Measurements from ENCODE around the gene CAMK1D. TPM values are rescaled to one million over a fixed set of nuclear protein-coding genes. Genes with fewer than 3 reads are reported as not detected.
"Not testable (repeated sequence)": the region's sequence is repeated elsewhere in the genome, so short reads cannot be mapped to it uniquely, and the experiment has no call there.

CAMK1D gene
- total RNA-seq, 1 experiment from 2014 or later: 0.15 TPM

- DNase-seq (ENCODE audit: low spot score): no peak
These were observed 77.9 kb downstream of the CAMK1D start for GRCh38 chr10:12427276-12427675.

- DNase-seq (ENCODE audit: low spot score): no peak
These were observed 79.2 kb downstream of the CAMK1D start for GRCh38 chr10:12428447-12429135.

GRCh38 chr10:12430406-12430982 is 81.1 kb downstream of the CAMK1D start:
- DNase-seq (ENCODE audit: low spot score): no peak

- DNase-seq (ENCODE audit: low spot score): no peak
These were observed 82.1 kb downstream of the CAMK1D start for GRCh38 chr10:12431151-12432101.

GRCh38 chr10:12432402-12433189 is 83.2 kb downstream of the CAMK1D start:
- DNase-seq (ENCODE audit: low spot score): no peak

- DNase-seq (ENCODE audit: low spot score): no peak
These were observed 84.9 kb downstream of the CAMK1D start for GRCh38 chr10:12434277-12434676.

- not testable (repeated sequence) for DNase-seq (ENCODE audit: low spot score)
These were observed 85.3 kb downstream of the CAMK1D start for GRCh38 chr10:12434677-12435076.

- no peak for DNase-seq (ENCODE audit: low spot score)
These were observed 86.0 kb downstream of the CAMK1D start for GRCh38 chr10:12435348-12435747.

GRCh38 chr10:12438919-12439692 is 89.8 kb downstream of the CAMK1D start:
- DNase-seq (ENCODE audit: low spot score): no peak

GRCh38 chr10:12439767-12440166 is 90.4 kb downstream of the CAMK1D start:
- not testable (repeated sequence) for DNase-seq (ENCODE audit: low spot score)

GRCh38 chr10:12443026-12443425 is 93.7 kb downstream of the CAMK1D start:
- no peak for DNase-seq (ENCODE audit: low spot score)

- DNase-seq (ENCODE audit: low spot score): no peak
These were observed 95.8 kb downstream of the CAMK1D start for GRCh38 chr10:12444981-12445700.

- DNase-seq (ENCODE audit: low spot score): no peak
These were observed 96.5 kb downstream of the CAMK1D start for GRCh38 chr10:12445701-12446334.

- peak; percentile 12 for DNase-seq (ENCODE audit: low spot score)
These were observed 99.0 kb downstream of the CAMK1D start for GRCh38 chr10:12448340-12448728.

GRCh38 chr10:12448729-12449391 is 99.5 kb downstream of the CAMK1D start:
- DNase-seq (ENCODE audit: low spot score): peak; percentile 45

GRCh38 chr10:12455318-12455717 is 106.0 kb downstream of the CAMK1D start:
- DNase-seq (ENCODE audit: low spot score): no peak

- DNase-seq (ENCODE audit: low spot score): no peak
These were observed 106.4 kb downstream of the CAMK1D start for GRCh38 chr10:12455766-12456165.

GRCh38 chr10:12459340-12459739 is 110.0 kb downstream of the CAMK1D start:
- DNase-seq (ENCODE audit: low spot score): no peak

GRCh38 chr10:12459762-12460161 is 110.4 kb downstream of the CAMK1D start:
- DNase-seq (ENCODE audit: low spot score): no peak
